Upper lobe of left lung (tissue), 4 donors: ENCODE measurements around the gene ABCC4.
"Not testable (repeated sequence)": the region's sequence is repeated elsewhere in the genome, so short reads cannot be mapped to it uniquely, and the experiment has no call there.

Experiments
- CTCF ChIP-seq, 6 experiments: fragments of 450-650 bp in 4 of 6; fragments of 200-600 bp in 2 of 6; sonication (generic) in 2 of 6; IDR thresholded peaks; one replicate each; pipeline ENCODE4 v1.5.1; 2016 to 2019; ENCODE audit warnings: antibody characterized with exemption in 6 of 6
- EP300 ChIP-seq, 4 donors: sonication (generic); formaldehyde crosslinking; IDR thresholded peaks; one replicate each; pipeline ENCODE4 v1.5.1; 2017; ENCODE audit warnings: antibody characterized with exemption in 4 of 4, control low read depth in 2 of 4
- POLR2A ChIP-seq, 4 donors: fragments of 450-650 bp; IDR thresholded peaks; one replicate each; pipeline ENCODE4 v1.5.1; 2016 to 2017; ENCODE audit warnings: antibody characterized with exemption in 4 of 4, mild to moderate bottlenecking in 2 of 4
- POLR2AphosphoS5 ChIP-seq, 2 donors: sonication (generic); formaldehyde crosslinking; IDR thresholded peaks; one replicate each; pipeline ENCODE4 v1.5.1; 2017; ENCODE audit warnings: antibody characterized with exemption in 2 of 2

GRCh38 chr13:95272076-95272475, 29.2 kb downstream of the ABCC4 start:
- TF ChIP-seq CTCF, POLR2A, EP300, POLR2AphosphoS5 (IDR thresholded peaks at IDR 0.05): not testable (repeated sequence)
